OCI-LY1 (cell line): Measurements from ENCODE around the gene ZER1.

Experiments used
- H2AFZ ChIP-seq: fragments of 200-600 bp; sonication (generic), shearing (Covaris generic); 2 replicates; pipeline ENCODE4 v1.6.0; 2014; ENCODE audit warnings: antibody characterized with exemption, mild to moderate bottlenecking, low read length
- H3F3A ChIP-seq: fragments of 200-600 bp; sonication (generic), shearing (Covaris generic); 2 replicates; pipeline ENCODE4 v1.6.0; 2014; ENCODE audit warnings: mild to moderate bottlenecking, antibody characterized with exemption, low read length, moderate library complexity; ENCODE audit not compliant: insufficient read depth
- H3K27ac ChIP-seq: fragments of 200-600 bp; sonication (generic); 2 replicates; pipeline ENCODE4 v1.5.1; 2014; ENCODE audit warnings: low read length, mixed run types, mild to moderate bottlenecking, low read depth; ENCODE audit not compliant: poor library complexity, severe bottlenecking
- H3K27me3 ChIP-seq: fragments of 200-600 bp; sonication (generic); 2 replicates; pipeline ENCODE4 v1.6.0; 2014; ENCODE audit warnings: antibody characterized with exemption, mild to moderate bottlenecking, low read length, moderate library complexity; ENCODE audit not compliant: insufficient read depth
- H3K36me3 ChIP-seq: fragments of 200-600 bp; sonication (generic); 2 replicates; pipeline ENCODE4 v1.6.1; 2014; ENCODE audit warnings: mild to moderate bottlenecking, antibody characterized with exemption, low read length, moderate library complexity, mixed read lengths; ENCODE audit not compliant: insufficient read depth
- H3K4me1 ChIP-seq: fragments of 200-600 bp; sonication (generic); 2 replicates; pipeline ENCODE4 v1.5.1; 2014; ENCODE audit warnings: mild to moderate bottlenecking, low read length, moderate library complexity; ENCODE audit not compliant: insufficient read depth, severe bottlenecking
- H3K4me2 ChIP-seq: fragments of 200-600 bp; sonication (generic), shearing (Covaris generic); 2 replicates; pipeline ENCODE4 v1.6.1; 2014; ENCODE audit warnings: low read length
- H3K4me3 ChIP-seq: fragments of 200-600 bp; sonication (generic); 2 replicates; pipeline ENCODE4 v1.5.1; 2014; ENCODE audit warnings: low read length, low read depth, mild to moderate bottlenecking, mixed read lengths; ENCODE audit not compliant: poor library complexity, severe bottlenecking
- H3K79me2 ChIP-seq: fragments of 200-600 bp; shearing (Covaris generic); 2 replicates; pipeline ENCODE4 v1.6.1; 2016; ENCODE audit warnings: mixed run types, low read length, mixed read lengths; ENCODE audit not compliant: insufficient read depth
- H3K9ac ChIP-seq: fragments of 200-600 bp; sonication (generic), shearing (Covaris generic); 2 replicates; pipeline ENCODE4 v1.6.1; 2014; ENCODE audit warnings: mild to moderate bottlenecking, low read length, mixed read lengths
- H3K9me2 ChIP-seq: fragments of 200-600 bp; sonication (generic), shearing (Covaris generic); 2 replicates; pipeline ENCODE4 v1.6.1; 2014; ENCODE audit warnings: low read depth, mild to moderate bottlenecking, low read length, mixed read lengths
- H3K9me3 ChIP-seq: fragments of 200-600 bp; shearing (Covaris generic); 2 replicates; pipeline ENCODE4 v1.6.1; 2014; ENCODE audit warnings: low read length, mixed read lengths
- H4K20me1 ChIP-seq: fragments of 200-600 bp; sonication (generic), shearing (Covaris generic); 2 replicates; pipeline ENCODE4 v1.6.0; 2016; ENCODE audit warnings: mild to moderate bottlenecking, low read length; ENCODE audit not compliant: insufficient read depth
- CTCF ChIP-seq: fragments of 200-600 bp; sonication (generic), shearing (Covaris generic); IDR thresholded peaks from 2 replicates; pipeline ENCODE4 v1.5.1; 2017; ENCODE audit warnings: mild to moderate bottlenecking, antibody characterized with exemption, low read length, moderate library complexity, mixed read lengths
- EZH2 ChIP-seq: fragments of 200-600 bp; sonication (generic), shearing (Covaris generic); IDR thresholded peaks from 2 replicates; pipeline ENCODE4 v1.8.0; 2017; ENCODE audit warnings: borderline replicate concordance, mixed run types, mild to moderate bottlenecking, antibody characterized with exemption, low read length, moderate library complexity, mixed read lengths

The ZER1 gene

GRCh38 chr9:128727640-128728248, 44.0 kb downstream of the ZER1 start:
- Histone ChIP-seq H3K9me3 (no peaks in the 10 kb centered on the region), H3F3A (0 out of 2 replicates have a peak, but pooled peaks cover 4% of the 10 kb centered on the region), H3K9ac (no peak overlapping the region), H3K4me3 (no peak overlapping the region), H3K27ac (peak overlapping the region; percentile 38), H3K4me2 (peak overlapping the region; percentile 8; the same call in 1 of the 2 replicates), H2AFZ (no peak overlapping the region), H3K9me2 (no peaks in the 10 kb centered on the region), H3K79me2 (no peaks in the 10 kb centered on the region), H3K36me3 (peaks cover 7% of the 10 kb centered on the region; the same call in 1 of the 2 replicates), H3K27me3 (no peaks in the 10 kb centered on the region), H3K4me1 (peaks cover 34% of the 10 kb centered on the region), H4K20me1 (no peaks in the 10 kb centered on the region)
- no peak for TF ChIP-seq EZH2
- TF ChIP-seq CTCF, result no peak

GRCh38 chr9:128724744-128725211, 46.9 kb downstream of the ZER1 start:
- H3K79me2 ChIP-seq, result no peaks in the 10 kb centered on the region
- peaks cover 24% of the 10 kb centered on the region; the same call in 1 of the 2 replicates for H3K36me3 ChIP-seq
- H3F3A ChIP-seq, result 0 out of 2 replicates have a peak, but pooled peaks cover 4% of the 10 kb centered on the region
- H3K27ac ChIP-seq, result peak overlapping the region; percentile 69
- no peaks in the 10 kb centered on the region for H4K20me1 ChIP-seq
- H3K9me3 ChIP-seq, result no peaks in the 10 kb centered on the region
- peak overlapping the region; percentile 84 for H3K4me3 ChIP-seq
- H3K4me2 ChIP-seq, result peak overlapping the region; percentile 92
- TF ChIP-seq EZH2 (no peak), CTCF (peak; percentile 17; the same call in 1 of the 2 replicates)
- H3K27me3 ChIP-seq, result no peaks in the 10 kb centered on the region
- H2AFZ ChIP-seq, result no peak overlapping the region
- H3K9me2 ChIP-seq, result no peaks in the 10 kb centered on the region
- H3K9ac ChIP-seq, result peak overlapping the region; percentile 80
- H3K4me1 ChIP-seq, result peaks cover 43% of the 10 kb centered on the region

- H3K9me3 ChIP-seq, result no peaks in the 10 kb centered on the region
- no peak for TF ChIP-seq CTCF
- no peak for TF ChIP-seq EZH2
- H3F3A ChIP-seq, result 0 out of 2 replicates have a peak, but pooled peaks cover 4% of the 10 kb centered on the region
- peak within 1 kb of the TSS; percentile 92 for H3K4me2 ChIP-seq
- no peak within 1 kb of the TSS for H2AFZ ChIP-seq
- H3K36me3 ChIP-seq, result peaks cover 29% of the 10 kb centered on the region; the same call in 1 of the 2 replicates
- H3K9me2 ChIP-seq, result no peaks in the 10 kb centered on the region
- H3K79me2 ChIP-seq, result no peaks in the 10 kb centered on the region
- H3K27ac ChIP-seq, result peak within 1 kb of the TSS; percentile 69
- H3K27me3 ChIP-seq, result no peaks in the 10 kb centered on the region
- no peaks in the 10 kb centered on the region for H4K20me1 ChIP-seq
- peak within 1 kb of the TSS; percentile 96 for H3K9ac ChIP-seq
- H3K4me3 ChIP-seq, result peak within 1 kb of the TSS; percentile 84
- peaks cover 43% of the 10 kb centered on the region for H3K4me1 ChIP-seq
Measured at GRCh38 chr9:128723866-128724743, 47.6 kb downstream of the ZER1 start, which contains the start of gene ZDHHC12. Gene ZDHHC12, minus strand, starts transcription at chr9:128724127. Its CDS starts 34 bp downstream, at chr9:128724093.
